ENCODE data around the gene PBRM1. TPM values are rescaled to one million over a fixed set of nuclear protein-coding genes. Genes with fewer than 3 reads are reported as not detected.

The PBRM1 gene
- total RNA-seq, 2 experiments from 2014 or later: 47.6 to 48.1 TPM

- H3K4me3 Mint-ChIP-seq: peak within 1 kb of the TSS; percentile 96
- H3K4me1 Mint-ChIP-seq (ENCODE audit: low read depth): peaks cover 40% of the 10 kb centered on the region
- peak within 1 kb of the TSS; percentile 98 for H3K27ac Mint-ChIP-seq
- Histone ChIP-seq H3K36me3 (ENCODE audit: insufficient read depth, low read length) (peaks cover 26% of the 10 kb centered on the region), H3K27ac (ENCODE audit: low read depth in 1 of 2, low read length in 2 of 2) (peak within 1 kb of the TSS; percentile 86 to 90), H3K9me3 (ENCODE audit: control insufficient read depth in 1 of 2, insufficient read depth in 1 of 2, low read length in 2 of 2) (no peaks in the 10 kb centered on the region), H3K4me3 (ENCODE audit: low read length) (peak within 1 kb of the TSS; percentile 98), H3K4me1 (ENCODE audit: insufficient read depth, low read length) (peaks cover 39% of the 10 kb centered on the region), H3K27me3 (ENCODE audit: control insufficient read depth in 1 of 2, insufficient read depth in 2 of 2, low read length in 2 of 2) (no peaks in the 10 kb centered on the region)
- intact Hi-C loops (cut with DNase I, micrococcal nuclease): loop anchor here (1.0 to 10.0 kb wide), 5 partner anchors 19 to 711 kb away; partner anchors contain the start of genes DCP1A (in 1 of the 2), GNL3 (in 1 of the 2) and RPL29 (in 1 of the 2)
- ChIA-PET CTCF (no interaction called here), POLR2A (interaction anchor here (1.0 to 2.6 kb wide), 11 partner anchors 10 to 1207 kb away, joined by 3 to 23 read pairs (median 4); partner anchors contain the start of genes DCP1A, PBRM1, STIMATE and UQCC5)
- no peaks in the 10 kb centered on the region for H3K27me3 Mint-ChIP-seq
- peak; percentile 89 for ATAC-seq (ENCODE audit: poor library complexity)
- peaks cover 50% of the 10 kb centered on the region for H3K36me3 Mint-ChIP-seq (ENCODE audit: low read depth)
- no peak for TF ChIP-seq CTCF (IDR thresholded peaks at IDR 0.05)
- no peaks in the 10 kb centered on the region for H3K9me3 Mint-ChIP-seq
- DNase-seq: peak; percentile 70 to 94 (median 82)
Observed at GRCh38 chr3:52705688-52706686, 20.3 kb upstream of the PBRM1 start, which contains the start of the genes GLT8D1 and SPCS1. TSS of gene GLT8D1 (minus strand) at chr3:52705791. CDS start at chr3:52700460, 5,331 bp downstream. TSS of gene SPCS1 (plus strand) at chr3:52706106. CDS start at chr3:52706247, 141 bp downstream.

- H3K4me1 ChIP-seq (ENCODE audit: insufficient read depth, low read length): peaks cover 39% of the 10 kb centered on the region
- H3K4me1 Mint-ChIP-seq (ENCODE audit: low read depth): peaks cover 40% of the 10 kb centered on the region
- peak overlapping the region; percentile 98 for H3K27ac Mint-ChIP-seq
- ChIA-PET POLR2A (interaction anchor here (1.0 to 2.6 kb wide), 11 partner anchors 10 to 1206 kb away, joined by 3 to 23 read pairs (median 4); partner anchors contain the start of genes DCP1A, PBRM1, STIMATE and UQCC5), CTCF (no interaction called here)
- H3K36me3 ChIP-seq (ENCODE audit: insufficient read depth, low read length): peaks cover 26% of the 10 kb centered on the region
- peaks cover 44% of the 10 kb centered on the region for H3K36me3 Mint-ChIP-seq (ENCODE audit: low read depth)
- H3K4me3 ChIP-seq (ENCODE audit: low read length): peak overlapping the region; percentile 98
- peak overlapping the region; percentile 86 to 90 for H3K27ac ChIP-seq (ENCODE audit: low read depth in 1 of 2, low read length in 2 of 2)
- peak overlapping the region; percentile 96 for H3K4me3 Mint-ChIP-seq
- no peaks in the 10 kb centered on the region for H3K9me3 Mint-ChIP-seq
- ATAC-seq (ENCODE audit: poor library complexity): peak; percentile 63
- DNase-seq: no peak
- no peaks in the 10 kb centered on the region for H3K9me3 ChIP-seq (ENCODE audit: control insufficient read depth in 1 of 2, insufficient read depth in 1 of 2, low read length in 2 of 2)
- H3K27me3 Mint-ChIP-seq: no peaks in the 10 kb centered on the region
- no peak for TF ChIP-seq CTCF (IDR thresholded peaks at IDR 0.05)
- no peaks in the 10 kb centered on the region for H3K27me3 ChIP-seq (ENCODE audit: control insufficient read depth in 1 of 2, insufficient read depth in 2 of 2, low read length in 2 of 2)
- intact Hi-C loops (cut with DNase I, micrococcal nuclease): loop anchor here (1.0 to 10.0 kb wide), 4 partner anchors 18 to 711 kb away; partner anchors contain the start of genes DCP1A (in 1 of the 2), GNL3 (in 1 of the 2) and RPL29 (in 1 of the 2)
Observed at GRCh38 chr3:52705438-52705687, 19.6 kb upstream of the PBRM1 start.

GRCh38 chr3:52704611-52705437 lies 19.1 kb upstream of the PBRM1 start:
- peaks cover 39% of the 10 kb centered on the region for H3K4me1 ChIP-seq (ENCODE audit: insufficient read depth, low read length)
- Mint-ChIP-seq H3K36me3 (ENCODE audit: low read depth) (peaks cover 43% of the 10 kb centered on the region), H3K27ac (peak overlapping the region; percentile 98), H3K4me1 (ENCODE audit: low read depth) (peaks cover 40% of the 10 kb centered on the region), H3K9me3 (no peaks in the 10 kb centered on the region), H3K27me3 (no peaks in the 10 kb centered on the region), H3K4me3 (peak overlapping the region; percentile 96)
- CTCF ChIA-PET: no interaction called here
- H3K27me3 ChIP-seq (ENCODE audit: control insufficient read depth in 1 of 2, insufficient read depth in 2 of 2, low read length in 2 of 2): no peaks in the 10 kb centered on the region
- no peak for TF ChIP-seq CTCF (IDR thresholded peaks at IDR 0.05)
- DNase-seq: peak in 3 of 14 experiments; percentile 9 to 37 (median 27)
- ATAC-seq (ENCODE audit: poor library complexity): no peak
- POLR2A ChIA-PET: interaction anchor here (1.1 to 2.6 kb wide), 9 partner anchors 9 to 1205 kb away, joined by 3 to 23 read pairs (median 4); partner anchors contain the start of genes PBRM1 and STIMATE
- intact Hi-C loops (cut with DNase I, micrococcal nuclease): loop anchor here (1.0 to 10.0 kb wide), 4 partner anchors 18 to 710 kb away; partner anchors contain the start of genes DCP1A (in 1 of the 2), GNL3 (in 1 of the 2) and RPL29 (in 1 of the 2)
- peak overlapping the region; percentile 98 for H3K4me3 ChIP-seq (ENCODE audit: low read length)
- H3K36me3 ChIP-seq (ENCODE audit: insufficient read depth, low read length): peaks cover 29% of the 10 kb centered on the region
- peak overlapping the region; percentile 80 to 86 for H3K27ac ChIP-seq (ENCODE audit: low read depth in 1 of 2, low read length in 2 of 2)
- H3K9me3 ChIP-seq (ENCODE audit: control insufficient read depth in 1 of 2, insufficient read depth in 1 of 2, low read length in 2 of 2): no peaks in the 10 kb centered on the region
